Neural cell (in vitro differentiated cells): ENCODE measurements around the gene SPAG7. TPM values are rescaled to one million over a fixed set of nuclear protein-coding genes. Genes with fewer than 3 reads are reported as not detected.

Experiments
- H2AFZ ChIP-seq: fragments of 200-600, 300-800 bp; sonication (generic), shearing (Covaris generic); 2 replicates; pipeline ENCODE4 v1.6.0; 2014; ENCODE audit warnings: low read depth, mild to moderate bottlenecking, antibody characterized with exemption, low read length, moderate library complexity
- H3F3A ChIP-seq: fragments of 200-600 bp; shearing (Covaris generic); 2 replicates; pipeline ENCODE4 v1.6.1; 2016; ENCODE audit warnings: mild to moderate bottlenecking, moderate library complexity, mixed read lengths, antibody characterized with exemption, low read length; ENCODE audit not compliant: insufficient read depth, poor library complexity, severe bottlenecking
- H3K27ac ChIP-seq: fragments of 200-600, 300-800 bp; sonication (generic), shearing (Covaris generic); 2 replicates; pipeline ENCODE4 v1.5.1; 2014; ENCODE audit warnings: mild to moderate bottlenecking, low read length, moderate library complexity
- H3K27me3 ChIP-seq: fragments of 300-800, 200-600 bp; sonication (generic), shearing (Covaris generic); 2 replicates; pipeline ENCODE4 v1.6.0; 2014; ENCODE audit warnings: mild to moderate bottlenecking, low read depth, low read length, moderate library complexity; ENCODE audit not compliant: insufficient read depth
- H3K36me3 ChIP-seq: fragments of 300-800, 200-600 bp; sonication (generic), shearing (Covaris generic); 2 replicates; pipeline ENCODE4 v1.5.1; 2014; ENCODE audit warnings: mild to moderate bottlenecking, antibody characterized with exemption, low read length, moderate library complexity; ENCODE audit not compliant: insufficient read depth
- H3K4me2 ChIP-seq: fragments of 300-800, 200-600 bp; sonication (generic), shearing (Covaris generic); 2 replicates; pipeline ENCODE4 v1.6.0; 2014; ENCODE audit warnings: mild to moderate bottlenecking, low read length
- H3K4me3 ChIP-seq: fragments of 300-800, 200-600 bp; sonication (generic), shearing (Covaris generic); 2 replicates; pipeline ENCODE4 v1.5.1; 2014; ENCODE audit warnings: mild to moderate bottlenecking, low read length, moderate library complexity
- H3K79me2 ChIP-seq: fragments of 200-600 bp; shearing (Covaris generic); replicated peaks from 2 replicates; pipeline ENCODE4 v1.6.0; 2014; ENCODE audit warnings: mild to moderate bottlenecking, low read length, moderate library complexity; ENCODE audit not compliant: insufficient read depth
- H3K9ac ChIP-seq: fragments of 300-800, 200-600 bp; sonication (generic), shearing (Covaris generic); 2 replicates; pipeline ENCODE4 v1.6.1; 2016; ENCODE audit warnings: mild to moderate bottlenecking, low read length, mixed read lengths
- H3K9me2 ChIP-seq: fragments of 200-600 bp; shearing (Covaris generic); 2 replicates; pipeline ENCODE4 v1.6.1; 2016; ENCODE audit warnings: mild to moderate bottlenecking, low read length, mixed read lengths; ENCODE audit not compliant: insufficient read depth
- H3K9me3 ChIP-seq: fragments of 200-600, 300-800 bp; sonication (generic), shearing (Covaris generic); 2 replicates; pipeline ENCODE4 v1.6.1; 2016; ENCODE audit warnings: mild to moderate bottlenecking, mixed run types, low read length, moderate library complexity, mixed read lengths
- H4K20me1 ChIP-seq: fragments of 200-600 bp; shearing (Covaris generic); 2 replicates; pipeline ENCODE4 v1.6.1; 2016; ENCODE audit warnings: mild to moderate bottlenecking, mixed run types; ENCODE audit not compliant: insufficient read depth
- CTCF ChIP-seq: fragments of 450-650 bp; IDR thresholded peaks from 2 replicates; pipeline ENCODE4 v1.5.1; 2014; ENCODE audit warnings: antibody characterized with exemption, mild to moderate bottlenecking, moderate library complexity; ENCODE audit not compliant: poor library complexity, severe bottlenecking
- EP300 ChIP-seq: fragments of 450-650 bp; conservative IDR thresholded peaks from 2 replicates; pipeline ENCODE4 v1.6.1; 2014; ENCODE audit warnings: antibody characterized with exemption, mild to moderate bottlenecking, moderate library complexity; ENCODE audit not compliant: poor library complexity, severe bottlenecking
- EZH2 ChIP-seq: fragments of 200-600, 300-800 bp; shearing (Covaris generic), sonication (generic); IDR thresholded peaks from 2 replicates; pipeline ENCODE4 v1.6.1; 2014; ENCODE audit warnings: antibody characterized with exemption, low read length, borderline replicate concordance, mild to moderate bottlenecking; ENCODE audit not compliant: insufficient read depth, poor library complexity, severe bottlenecking
- MXI1 ChIP-seq: fragments of 450-650 bp; conservative IDR thresholded peaks from 2 replicates; pipeline ENCODE4 v1.6.1; 2014; ENCODE audit warnings: antibody characterized with exemption, mild to moderate bottlenecking; ENCODE audit not compliant: poor library complexity, severe bottlenecking
- POLR2AphosphoS5 ChIP-seq: IDR thresholded peaks from 2 replicates; pipeline ENCODE4 v1.6.1; 2012
- RAD21 ChIP-seq: fragments of 450-650 bp; conservative IDR thresholded peaks from 2 replicates; pipeline ENCODE4 v1.6.1; 2014; ENCODE audit warnings: antibody characterized with exemption, mild to moderate bottlenecking, moderate library complexity
- SMC3 ChIP-seq: fragments of 450-650 bp; conservative IDR thresholded peaks from 2 replicates; pipeline ENCODE4 v1.6.1; 2014; ENCODE audit warnings: antibody characterized with exemption, mild to moderate bottlenecking, moderate library complexity; ENCODE audit not compliant: poor library complexity
- TAF1 ChIP-seq: IDR thresholded peaks from 2 replicates; pipeline ENCODE4 v1.6.1; 2012; ENCODE audit warnings: low read depth
- polyA plus RNA-seq: library from polyadenylated mRNA; depleted of rRNA; stranded (reverse); fragments of >200 nt; gene quantifications from 2 replicates; pipeline ENCODE4 v1.2.3, GENCODE V29; 2014
- TF ChIP-seq, protein P1 (sequence below): IDR thresholded peaks from 2 replicates; pipeline ENCODE4 v1.6.1; 2012; ENCODE audit warnings: borderline replicate concordance

The SPAG7 gene
- polyA plus RNA-seq, 1 donor from 2014 or later = 66.4 TPM

DNA sequence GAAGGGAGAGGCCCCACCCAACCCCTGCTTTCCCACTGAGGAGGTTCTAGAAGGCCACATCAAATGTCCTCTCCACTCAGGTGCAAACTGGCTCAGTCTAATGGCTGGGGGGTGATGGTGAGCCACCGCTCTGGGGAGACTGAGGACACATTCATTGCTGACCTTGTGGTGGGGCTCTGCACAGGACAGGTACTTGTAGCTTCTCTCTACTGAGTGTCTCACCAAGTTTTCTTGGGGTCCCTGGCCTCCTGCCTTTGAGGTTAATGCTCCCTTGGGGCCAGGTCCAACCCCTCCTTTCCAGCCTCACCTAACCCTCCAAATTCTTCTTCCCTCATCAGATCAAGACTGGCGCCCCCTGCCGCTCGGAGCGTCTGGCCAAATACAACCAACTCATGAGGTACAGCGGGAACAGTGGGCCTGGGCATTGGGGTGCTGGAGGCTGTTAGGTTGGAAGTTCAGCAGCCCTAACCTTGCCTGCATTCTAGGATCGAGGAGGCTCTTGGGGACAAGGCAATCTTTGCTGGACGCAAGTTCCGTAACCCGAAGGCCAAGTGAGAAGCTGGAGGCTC is 11.0 kb downstream of the SPAG7 start:
- TF ChIP-seq EP300 (no peak), POLR2AphosphoS5 (no peak), SMC3 (no peak), MXI1 (no peak), EZH2 (no peak), RAD21 (no peak), TAF1 (no peak)
- no peak overlapping the region for H3K9ac ChIP-seq

DNA sequence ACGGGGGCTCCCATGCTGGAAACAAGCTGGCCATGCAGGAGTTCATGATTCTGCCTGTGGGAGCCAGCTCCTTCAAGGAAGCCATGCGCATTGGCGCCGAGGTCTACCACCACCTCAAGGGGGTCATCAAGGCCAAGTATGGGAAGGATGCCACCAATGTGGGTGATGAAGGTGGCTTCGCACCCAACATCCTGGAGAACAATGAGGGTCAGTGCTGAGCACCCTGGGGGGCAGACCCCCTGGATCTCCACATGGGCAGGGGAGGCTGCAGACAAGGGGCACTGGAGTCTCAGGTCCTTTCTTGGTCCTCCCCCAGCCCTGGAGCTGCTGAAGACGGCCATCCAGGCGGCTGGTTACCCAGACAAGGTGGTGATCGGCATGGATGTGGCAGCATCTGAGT is 12.5 kb downstream of the SPAG7 start:
- no peak overlapping the region for H3K4me2 ChIP-seq
- no peaks in the 10 kb centered on the region for H3K79me2 ChIP-seq
- no peak overlapping the region for H3K9ac ChIP-seq
- H3K27ac ChIP-seq = no peak overlapping the region
- no peaks in the 10 kb centered on the region for H3K9me3 ChIP-seq
- no peaks in the 10 kb centered on the region for H4K20me1 ChIP-seq
- TF ChIP-seq EP300 (no peak), SMC3 (no peak), POLR2AphosphoS5 (no peak), EZH2 (no peak), RAD21 (no peak), CTCF (no peak), MXI1 (no peak), TAF1 (no peak)
- TF ChIP-seq, protein P1, sequence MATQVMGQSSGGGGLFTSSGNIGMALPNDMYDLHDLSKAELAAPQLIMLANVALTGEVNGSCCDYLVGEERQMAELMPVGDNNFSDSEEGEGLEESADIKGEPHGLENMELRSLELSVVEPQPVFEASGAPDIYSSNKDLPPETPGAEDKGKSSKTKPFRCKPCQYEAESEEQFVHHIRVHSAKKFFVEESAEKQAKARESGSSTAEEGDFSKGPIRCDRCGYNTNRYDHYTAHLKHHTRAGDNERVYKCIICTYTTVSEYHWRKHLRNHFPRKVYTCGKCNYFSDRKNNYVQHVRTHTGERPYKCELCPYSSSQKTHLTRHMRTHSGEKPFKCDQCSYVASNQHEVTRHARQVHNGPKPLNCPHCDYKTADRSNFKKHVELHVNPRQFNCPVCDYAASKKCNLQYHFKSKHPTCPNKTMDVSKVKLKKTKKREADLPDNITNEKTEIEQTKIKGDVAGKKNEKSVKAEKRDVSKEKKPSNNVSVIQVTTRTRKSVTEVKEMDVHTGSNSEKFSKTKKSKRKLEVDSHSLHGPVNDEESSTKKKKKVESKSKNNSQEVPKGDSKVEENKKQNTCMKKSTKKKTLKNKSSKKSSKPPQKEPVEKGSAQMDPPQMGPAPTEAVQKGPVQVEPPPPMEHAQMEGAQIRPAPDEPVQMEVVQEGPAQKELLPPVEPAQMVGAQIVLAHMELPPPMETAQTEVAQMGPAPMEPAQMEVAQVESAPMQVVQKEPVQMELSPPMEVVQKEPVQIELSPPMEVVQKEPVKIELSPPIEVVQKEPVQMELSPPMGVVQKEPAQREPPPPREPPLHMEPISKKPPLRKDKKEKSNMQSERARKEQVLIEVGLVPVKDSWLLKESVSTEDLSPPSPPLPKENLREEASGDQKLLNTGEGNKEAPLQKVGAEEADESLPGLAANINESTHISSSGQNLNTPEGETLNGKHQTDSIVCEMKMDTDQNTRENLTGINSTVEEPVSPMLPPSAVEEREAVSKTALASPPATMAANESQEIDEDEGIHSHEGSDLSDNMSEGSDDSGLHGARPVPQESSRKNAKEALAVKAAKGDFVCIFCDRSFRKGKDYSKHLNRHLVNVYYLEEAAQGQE = no peak
- no peaks in the 10 kb centered on the region for H3K27me3 ChIP-seq
- H3K36me3 ChIP-seq = no peaks in the 10 kb centered on the region
- H3F3A ChIP-seq = no peaks in the 10 kb centered on the region
- no peak overlapping the region for H2AFZ ChIP-seq
- H3K9me2 ChIP-seq = no peaks in the 10 kb centered on the region
- no peak overlapping the region for H3K4me3 ChIP-seq

More for the DNA sequence above, 11.0 kb downstream of the SPAG7 start:
- no peak overlapping the region for H3K4me2 ChIP-seq
- no peak overlapping the region for H3K4me3 ChIP-seq
- H3F3A ChIP-seq = no peaks in the 10 kb centered on the region
- no peak overlapping the region for H3K27ac ChIP-seq
- H3K9me2 ChIP-seq = no peaks in the 10 kb centered on the region
- H3K9me3 ChIP-seq = no peaks in the 10 kb centered on the region
- H2AFZ ChIP-seq = no peak overlapping the region
- no peaks in the 10 kb centered on the region for H3K27me3 ChIP-seq
- H3K79me2 ChIP-seq = no peaks in the 10 kb centered on the region
- H4K20me1 ChIP-seq = no peaks in the 10 kb centered on the region
- H3K36me3 ChIP-seq = no peaks in the 10 kb centered on the region
